GM12878 (cell line): Measurements from ENCODE around the gene LRTM1. TPM values are rescaled to one million over a fixed set of nuclear protein-coding genes. Genes with fewer than 3 reads are reported as not detected.

ENCODE experiments used
- ATAC-seq: fragments of 200-7000 bp; cut with Tn5 transposase; 3 replicates; pipeline ENCODE4 v1.9.1; 2020; ENCODE audit warnings: mild to moderate bottlenecking, moderate library complexity
- BruUV-seq: library from RNA; stranded (reverse); fragments of 400-500 nt; replicated peaks from 2 replicates; lab custom pipeline; 2021; lab: Mats Ljungman, UMichigan
- CTCF ChIA-PET: fragments of 300-600 bp; sonication (Branson Sonifier 250); formaldehyde crosslinking; extraction: SDS; loops from one replicate; lab custom pipeline; 2021; ENCODE audit warnings: inconsistent platforms; lab: Yijun Ruan, JAX
- POLR2A ChIA-PET: fragments of 350-600 bp; formaldehyde crosslinking; extraction: SDS; loops from one replicate; lab custom pipeline; 2021; ENCODE audit warnings: inconsistent platforms; lab: Charles Lee
- RAD21 ChIA-PET: fragments of 300-600 bp; sonication (Branson Sonifier 250); formaldehyde crosslinking; loops from one replicate; lab custom pipeline; 2023; ENCODE audit warnings: antibody characterized with exemption; ENCODE audit not compliant: unreplicated experiment; lab: Charles Lee
- SMC1A ChIA-PET: fragments of 300-600 bp; sonication (Branson Sonifier 250); formaldehyde crosslinking; loops from one replicate; lab custom pipeline; 2023; ENCODE audit not compliant: unreplicated experiment, uncharacterized antibody; lab: Charles Lee
- DNase-seq: peaks from one replicate; pipeline ENCODE4 v3.0.0-alpha.2; 2011; ENCODE audit warnings: low read depth, low spot score
- FAIRE-seq: peaks from 3 replicates; lab custom pipeline; 2011; peaks lifted over from hg19 to GRCh38; lab: Jason Lieb, UNC
- H2AFZ ChIP-seq: 2 replicates; pipeline ENCODE4 v1.6.0; 2011; ENCODE audit warnings: low read depth, low read length, control low read depth; ENCODE audit not compliant: control insufficient read depth
- H3K27ac ChIP-seq: 2 replicates; pipeline ENCODE4 v1.5.1; 2011; ENCODE audit warnings: control low read depth; ENCODE audit not compliant: control insufficient read depth, insufficient read depth
- H3K27me3 ChIP-seq, 2 experiments: replicated peaks in 1 of 2; 2 replicates each; pipeline versions ENCODE4 v1.6.0 to v1.6.1; 2011; ENCODE audit warnings: low read length in 1 of 2; ENCODE audit not compliant: control insufficient read depth in 2 of 2, insufficient read depth in 2 of 2
- H3K36me3 ChIP-seq, 2 experiments: 2 replicates each; pipeline ENCODE4 v1.5.1; 2011; ENCODE audit warnings: low read length in 1 of 2; ENCODE audit not compliant: control insufficient read depth in 2 of 2, insufficient read depth in 2 of 2
- H3K4me1 ChIP-seq: 2 replicates; pipeline ENCODE4 v1.6.1; 2011; ENCODE audit warnings: mild to moderate bottlenecking, low read length, moderate library complexity, mixed read lengths; ENCODE audit not compliant: control insufficient read depth, insufficient read depth
- H3K4me2 ChIP-seq: 2 replicates; pipeline ENCODE4 v1.6.0; 2011; ENCODE audit warnings: control low read depth; ENCODE audit not compliant: control insufficient read depth, insufficient read depth
- H3K4me3 ChIP-seq: fragments of 200-600 bp; sonication (generic); 2 replicates; pipeline ENCODE4 v1.5.1; 2016
- H3K79me2 ChIP-seq: 2 replicates; pipeline ENCODE4 v1.6.0; 2011; ENCODE audit warnings: low read length; ENCODE audit not compliant: control insufficient read depth, insufficient read depth
- H3K9ac ChIP-seq: 2 replicates; pipeline ENCODE4 v1.8.0; 2011; ENCODE audit warnings: low read length, control low read depth, mixed read lengths; ENCODE audit not compliant: control insufficient read depth, insufficient read depth
- H3K9me3 ChIP-seq: replicated peaks from 3 replicates; pipeline ENCODE4 v1.5.1; 2011; ENCODE audit warnings: mild to moderate bottlenecking, low read length; ENCODE audit not compliant: control insufficient read depth, insufficient read depth
- H4K20me1 ChIP-seq: 2 replicates; pipeline ENCODE4 v1.6.0; 2011; ENCODE audit not compliant: control insufficient read depth, insufficient read depth
- ASH2L ChIP-seq: fragments of 300-600, 200-600 bp; sonication (generic); IDR thresholded peaks from 2 replicates; pipeline ENCODE4 v1.6.1; 2017; ENCODE audit warnings: low read depth, mild to moderate bottlenecking, borderline replicate concordance
- BMI1 ChIP-seq: fragments of 450-650 bp; IDR thresholded peaks from 2 replicates; pipeline ENCODE4 v1.6.1; 2016; ENCODE audit warnings: mild to moderate bottlenecking, moderate library complexity, borderline replicate concordance
- ELK1 ChIP-seq: IDR thresholded peaks from 2 replicates; pipeline ENCODE4 v1.6.1; 2012; ENCODE audit warnings: low read depth, low read length, improper control_type of control experiment
- MAX ChIP-seq: IDR thresholded peaks from 2 replicates; pipeline ENCODE4 v1.6.1; 2012; ENCODE audit warnings: low read depth, low read length, improper control_type of control experiment
- MLLT1 ChIP-seq: fragments of 450-650 bp; IDR thresholded peaks from 2 replicates; pipeline ENCODE4 v1.6.1; 2016; ENCODE audit warnings: mild to moderate bottlenecking
- MTA2 ChIP-seq: fragments of 450-650 bp; IDR thresholded peaks from 2 replicates; pipeline ENCODE4 v1.6.1; 2016; ENCODE audit warnings: low read depth, mild to moderate bottlenecking, moderate library complexity
- MYB ChIP-seq: fragments of 150-350 bp; IDR thresholded peaks from 2 replicates; pipeline ENCODE4 v1.6.1; 2014; ENCODE audit warnings: mild to moderate bottlenecking, low read depth, low read length, borderline replicate concordance
- NFIC ChIP-seq: IDR thresholded peaks from 2 replicates; pipeline ENCODE4 v1.6.1; 2012; ENCODE audit warnings: low read depth, mild to moderate bottlenecking, inconsistent platforms, low read length, moderate library complexity
- RELA ChIP-seq: fragments of 450-650 bp; IDR thresholded peaks from 2 replicates; pipeline ENCODE4 v1.8.0; 2014; ENCODE audit warnings: borderline replicate concordance; ENCODE audit not compliant: partially characterized antibody
- TBL1XR1 ChIP-seq: IDR thresholded peaks from 2 replicates; pipeline ENCODE4 v1.6.1; 2012; ENCODE audit warnings: low read depth, low read length, improper control_type of control experiment
- TCF12 ChIP-seq: IDR thresholded peaks from 2 replicates; pipeline ENCODE4 v1.6.1; 2011; ENCODE audit warnings: low read depth, mild to moderate bottlenecking, low read length
- ZNF207 ChIP-seq: fragments of 450-650 bp; IDR thresholded peaks from 2 replicates; pipeline ENCODE4 v1.6.1; 2014; ENCODE audit warnings: antibody characterized with exemption, mild to moderate bottlenecking, borderline replicate concordance
- ZNF274 ChIP-seq: IDR thresholded peaks from one replicate; pipeline ENCODE4 v1.8.0; 2011; ENCODE audit not compliant: insufficient read length, insufficient read depth
- WGBS: methylation state at CpG from one replicate; pipeline ENCODE4 v1.1.6; 2016; ENCODE audit warnings: low lambda C conversion rate; ENCODE audit not compliant: insufficient replicate concordance, insufficient coverage; ENCODE audit errors: missing lambda C conversion rate; 5-methylcytosine and 5-hydroxymethylcytosine counted together
- in situ Hi-C: fragments of 300-500 bp; cut with MboI; formaldehyde crosslinking; loops from 9 replicates; pipeline ENCODE4 v1.14.3; 2018; ENCODE audit warnings: mixed read lengths
- intact Hi-C: fragments of 100-400 bp; cut with micrococcal nuclease; formaldehyde crosslinking; loops from one replicate; pipeline ENCODE4 v1.14.2; 2022; ENCODE audit not compliant: unreplicated experiment
- polyA plus RNA-seq, 11 experiments: library from polyadenylated mRNA; depleted of rRNA in 4 of 11; unstranded in 6 of 11; stranded (reverse) in 5 of 11; fragments of >200 nt; fragmentation: Nextera tagmentation in 4 of 11; fragmentation: Illumina TruSeq in 1 of 11; extraction: Ambion mirVana in 4 of 11; extraction: Trizol in 1 of 11; gene quantifications; 1 replicate in 1 of 11; 2 replicates in 10 of 11; pipeline versions ENCODE4 v1.2.1 to v1.2.3, GENCODE V29; 2011 to 2016; ENCODE audit warnings: inconsistent platforms in 2 of 11, missing spikeins in 2 of 11, low read depth in 1 of 11
- total RNA-seq, 4 experiments: library from RNA; depleted of rRNA in 3 of 4; stranded (reverse); fragments of >200 nt in 3 of 4; fragmentation: Illumina TruSeq in 1 of 4; extraction: Trizol in 1 of 4; gene quantifications; 2 replicates each; pipeline versions ENCODE4 v1.2.1 to v1.2.3, GENCODE V29; 2013 to 2021

LRTM1 gene
- total and polyA plus RNA-seq, 10 of the 15 experiments (the other 5 are each of a cell fraction or from before 2014, with no cell fraction given) = 0.08 TPM; not detected in 9

- ChIA-PET CTCF (no interaction called here), RAD21 (no interaction called here)
- 17% methylated on average over 2 of the region's 2 CpGs for WGBS
- no peak overlapping the region for H3K4me2 ChIP-seq
- ATAC-seq = no peak
- FAIRE-seq = no peak
- H3K4me1 ChIP-seq = no peaks in the 10 kb centered on the region
- TF ChIP-seq ASH2L = no peak
- TF ChIP-seq BMI1 = no peak
- TF ChIP-seq ZNF207 = no peak
- TF ChIP-seq NFIC = no peak
- no peak for TF ChIP-seq MAX
- no peak for TF ChIP-seq RELA
- no peak for TF ChIP-seq MTA2
- no peak for TF ChIP-seq TBL1XR1
- no peak for TF ChIP-seq MYB
- no peak for TF ChIP-seq MLLT1
- no peak for TF ChIP-seq ZNF274
- TF ChIP-seq ELK1 = no peak
- no peak for TF ChIP-seq TCF12
- TF ChIP-seq, all 136 proteins: peak for 0
- Histone ChIP-seq H3K4me3 (no peak overlapping the region), H3K36me3 (no peaks in the 10 kb centered on the region), H2AFZ (no peak overlapping the region), H4K20me1 (no peaks in the 10 kb centered on the region), H3K79me2 (no peaks in the 10 kb centered on the region), H3K27me3 (no peaks in the 10 kb centered on the region; a peak in 1 of 4 replicates), H3K27ac (no peak overlapping the region), H3K9ac (no peak overlapping the region), H3K9me3 (no peaks in the 10 kb centered on the region)
- no peak for DNase-seq
- BruUV-seq = no TSS peak
- POLR2A ChIA-PET = no interaction called here
- in situ Hi-C loops = no loop called here
- SMC1A ChIA-PET = no interaction called here
- intact Hi-C loops = no loop called here
These were observed 35.7 kb downstream of the LRTM1 start for GRCh38 chr3:54892168-54892567.
